GM12878 (cell line): ENCODE results near the gene KDM5B. TPM values are rescaled to one million over a fixed set of nuclear protein-coding genes. Genes with fewer than 3 reads are reported as not detected.

Experiments
- ATAC-seq: fragments of 200-7000 bp; cut with Tn5 transposase; 3 replicates; pipeline ENCODE4 v1.9.1; 2020; ENCODE audit warnings: mild to moderate bottlenecking, moderate library complexity
- BruUV-seq: library from RNA; stranded (reverse); fragments of 400-500 nt; replicated peaks from 2 replicates; lab custom pipeline; 2021; lab: Mats Ljungman, UMichigan
- CTCF ChIA-PET: fragments of 300-600 bp; sonication (Branson Sonifier 250); formaldehyde crosslinking; extraction: SDS; loops from one replicate; lab custom pipeline; 2021; ENCODE audit warnings: inconsistent platforms; lab: Yijun Ruan, JAX
- POLR2A ChIA-PET: fragments of 350-600 bp; formaldehyde crosslinking; extraction: SDS; loops from one replicate; lab custom pipeline; 2021; ENCODE audit warnings: inconsistent platforms; lab: Charles Lee
- RAD21 ChIA-PET: fragments of 300-600 bp; sonication (Branson Sonifier 250); formaldehyde crosslinking; loops from one replicate; lab custom pipeline; 2023; ENCODE audit warnings: antibody characterized with exemption; ENCODE audit not compliant: unreplicated experiment; lab: Charles Lee
- SMC1A ChIA-PET: fragments of 300-600 bp; sonication (Branson Sonifier 250); formaldehyde crosslinking; loops from one replicate; lab custom pipeline; 2023; ENCODE audit not compliant: unreplicated experiment, uncharacterized antibody; lab: Charles Lee
- DNase-seq: peaks from one replicate; pipeline ENCODE4 v3.0.0-alpha.2; 2011; ENCODE audit warnings: low read depth, low spot score
- FAIRE-seq: peaks from 3 replicates; lab custom pipeline; 2011; peaks lifted over from hg19 to GRCh38; lab: Jason Lieb, UNC
- H2AFZ ChIP-seq: 2 replicates; pipeline ENCODE4 v1.6.0; 2011; ENCODE audit warnings: low read depth, low read length, control low read depth; ENCODE audit not compliant: control insufficient read depth
- H3K27ac ChIP-seq: 2 replicates; pipeline ENCODE4 v1.5.1; 2011; ENCODE audit warnings: control low read depth; ENCODE audit not compliant: control insufficient read depth, insufficient read depth
- H3K27me3 ChIP-seq, 2 experiments: replicated peaks in 1 of 2; 2 replicates each; pipeline versions ENCODE4 v1.6.0 to v1.6.1; 2011; ENCODE audit warnings: low read length in 1 of 2; ENCODE audit not compliant: control insufficient read depth in 2 of 2, insufficient read depth in 2 of 2
- H3K36me3 ChIP-seq, 2 experiments: 2 replicates each; pipeline ENCODE4 v1.5.1; 2011; ENCODE audit warnings: low read length in 1 of 2; ENCODE audit not compliant: control insufficient read depth in 2 of 2, insufficient read depth in 2 of 2
- H3K4me1 ChIP-seq: 2 replicates; pipeline ENCODE4 v1.6.1; 2011; ENCODE audit warnings: mild to moderate bottlenecking, low read length, moderate library complexity, mixed read lengths; ENCODE audit not compliant: control insufficient read depth, insufficient read depth
- H3K4me2 ChIP-seq: 2 replicates; pipeline ENCODE4 v1.6.0; 2011; ENCODE audit warnings: control low read depth; ENCODE audit not compliant: control insufficient read depth, insufficient read depth
- H3K4me3 ChIP-seq: fragments of 200-600 bp; sonication (generic); 2 replicates; pipeline ENCODE4 v1.5.1; 2016
- H3K79me2 ChIP-seq: 2 replicates; pipeline ENCODE4 v1.6.0; 2011; ENCODE audit warnings: low read length; ENCODE audit not compliant: control insufficient read depth, insufficient read depth
- H3K9ac ChIP-seq: 2 replicates; pipeline ENCODE4 v1.8.0; 2011; ENCODE audit warnings: low read length, control low read depth, mixed read lengths; ENCODE audit not compliant: control insufficient read depth, insufficient read depth
- H3K9me3 ChIP-seq: replicated peaks from 3 replicates; pipeline ENCODE4 v1.5.1; 2011; ENCODE audit warnings: mild to moderate bottlenecking, low read length; ENCODE audit not compliant: control insufficient read depth, insufficient read depth
- H4K20me1 ChIP-seq: 2 replicates; pipeline ENCODE4 v1.6.0; 2011; ENCODE audit not compliant: control insufficient read depth, insufficient read depth
- BMI1 ChIP-seq: fragments of 450-650 bp; IDR thresholded peaks from 2 replicates; pipeline ENCODE4 v1.6.1; 2016; ENCODE audit warnings: mild to moderate bottlenecking, moderate library complexity, borderline replicate concordance
- CBFB ChIP-seq: IDR thresholded peaks from 2 replicates; pipeline ENCODE4 v1.6.1; 2016; ENCODE audit warnings: antibody characterized with exemption, low read depth
- CBX5 ChIP-seq: sonication (generic); IDR thresholded peaks from 2 replicates; pipeline ENCODE4 v1.6.1; 2016; ENCODE audit warnings: low read depth, moderate library complexity, mild to moderate bottlenecking, inconsistent platforms
- E2F8 ChIP-seq: fragments of 450-650 bp; IDR thresholded peaks from 2 replicates; pipeline ENCODE4 v1.6.1; 2018; ENCODE audit warnings: mild to moderate bottlenecking, low read depth, moderate library complexity; ENCODE audit not compliant: partially characterized antibody
- ESRRA ChIP-seq: IDR thresholded peaks from 2 replicates; pipeline ENCODE4 v1.6.1; 2012; ENCODE audit warnings: mild to moderate bottlenecking, low read length, improper control_type of control experiment
- GABPA ChIP-seq: IDR thresholded peaks from 2 replicates; pipeline ENCODE4 v1.6.1; 2014; ENCODE audit warnings: antibody characterized with exemption, low read depth, mild to moderate bottlenecking, inconsistent platforms
- HDAC6 ChIP-seq: fragments of 200-600 bp; sonication (generic); IDR thresholded peaks from one replicate; pipeline ENCODE4 v1.8.0; 2017; ENCODE audit warnings: antibody characterized with exemption; ENCODE audit not compliant: unreplicated experiment
- JUND ChIP-seq: IDR thresholded peaks from 2 replicates; pipeline ENCODE4 v1.6.1; 2012; ENCODE audit warnings: low read depth, mild to moderate bottlenecking, low read length, improper control_type of control experiment, moderate library complexity
- KDM1A ChIP-seq: fragments of 200-600 bp; sonication (generic); IDR thresholded peaks from 2 replicates; pipeline ENCODE4 v1.6.1; 2016; ENCODE audit warnings: borderline replicate concordance
- LARP7 ChIP-seq: fragments of 450-650 bp; IDR thresholded peaks from 2 replicates; pipeline ENCODE4 v1.6.1; 2017; ENCODE audit warnings: mild to moderate bottlenecking
- NFYB ChIP-seq: IDR thresholded peaks from 2 replicates; pipeline ENCODE4 v1.6.1; 2011; ENCODE audit warnings: low read depth, mild to moderate bottlenecking, low read length, improper control_type of control experiment, moderate library complexity; ENCODE audit not compliant: insufficient read depth
- NKRF ChIP-seq: fragments of 450-650 bp; conservative IDR thresholded peaks from 2 replicates; pipeline ENCODE4 v1.6.1; 2017; ENCODE audit warnings: mild to moderate bottlenecking, moderate library complexity
- PAX5 ChIP-seq: IDR thresholded peaks from 2 replicates; pipeline ENCODE4 v1.6.1; 2011; ENCODE audit warnings: low read depth, low read length, borderline replicate concordance
- POU2F2 ChIP-seq: IDR thresholded peaks from 3 replicates; pipeline ENCODE4 v1.6.1; 2011; ENCODE audit warnings: low read depth, mild to moderate bottlenecking, low read length, borderline replicate concordance
- SKIL ChIP-seq: fragments of 450-650 bp; IDR thresholded peaks from 2 replicates; pipeline ENCODE4 v1.6.1; 2017; ENCODE audit warnings: mild to moderate bottlenecking, low read depth, inconsistent platforms; ENCODE audit not compliant: poor library complexity, severe bottlenecking
- STAT1 ChIP-seq: fragments of 450-650 bp; conservative IDR thresholded peaks from 2 replicates; pipeline ENCODE4 v1.6.1; 2014; ENCODE audit warnings: antibody characterized with exemption, mild to moderate bottlenecking
- SUZ12 ChIP-seq: fragments of 200-600 bp; sonication (generic); IDR thresholded peaks from one replicate; pipeline ENCODE4 v1.6.1; 2018; ENCODE audit warnings: antibody characterized with exemption, mild to moderate bottlenecking; ENCODE audit not compliant: unreplicated experiment
- ZBED1 ChIP-seq: IDR thresholded peaks from 2 replicates; pipeline ENCODE4 v1.6.1; 2016; ENCODE audit warnings: borderline replicate concordance
- ZNF24 ChIP-seq: fragments of 450-650 bp; IDR thresholded peaks from 2 replicates; pipeline ENCODE4 v1.6.1; 2017; ENCODE audit warnings: antibody characterized with exemption, mild to moderate bottlenecking
- WGBS: methylation state at CpG from one replicate; pipeline ENCODE4 v1.1.6; 2016; ENCODE audit warnings: low lambda C conversion rate; ENCODE audit not compliant: insufficient replicate concordance, insufficient coverage; ENCODE audit errors: missing lambda C conversion rate; 5-methylcytosine and 5-hydroxymethylcytosine counted together
- in situ Hi-C: fragments of 300-500 bp; cut with MboI; formaldehyde crosslinking; loops from 9 replicates; pipeline ENCODE4 v1.14.3; 2018; ENCODE audit warnings: mixed read lengths
- intact Hi-C: fragments of 100-400 bp; cut with micrococcal nuclease; formaldehyde crosslinking; loops from one replicate; pipeline ENCODE4 v1.14.2; 2022; ENCODE audit not compliant: unreplicated experiment
- polyA plus RNA-seq, 11 experiments: library from polyadenylated mRNA; depleted of rRNA in 4 of 11; unstranded in 6 of 11; stranded (reverse) in 5 of 11; fragments of >200 nt; fragmentation: Nextera tagmentation in 4 of 11; fragmentation: Illumina TruSeq in 1 of 11; extraction: Ambion mirVana in 4 of 11; extraction: Trizol in 1 of 11; gene quantifications; 1 replicate in 1 of 11; 2 replicates in 10 of 11; pipeline versions ENCODE4 v1.2.1 to v1.2.3, GENCODE V29; 2011 to 2016; ENCODE audit warnings: inconsistent platforms in 2 of 11, missing spikeins in 2 of 11, low read depth in 1 of 11
- total RNA-seq, 4 experiments: library from RNA; depleted of rRNA in 3 of 4; stranded (reverse); fragments of >200 nt in 3 of 4; fragmentation: Illumina TruSeq in 1 of 4; extraction: Trizol in 1 of 4; gene quantifications; 2 replicates each; pipeline versions ENCODE4 v1.2.1 to v1.2.3, GENCODE V29; 2013 to 2021

KDM5B gene
- total and polyA plus RNA-seq, 10 of the 15 experiments (the other 5 are each of a cell fraction or from before 2014, with no cell fraction given): 1.7 to 26.6 (median 8.1) TPM

GRCh38 chr1:202728951-202729350, 79.3 kb downstream of the KDM5B start (continued):
- TF ChIP-seq SKIL (no peak), ZNF24 (no peak), SUZ12 (no peak), ESRRA (no peak), NFYB (no peak), E2F8 (no peak), CBFB (no peak), GABPA (no peak)

GRCh38 chr1:202725526-202725925, 82.7 kb downstream of the KDM5B start:
- Histone ChIP-seq H3K27ac (no peak overlapping the region), H3K36me3 (peaks cover 0 to 3% of the 10 kb centered on the region in 2 experiments; a peak in 3 of 4 replicates), H3K9ac (no peak overlapping the region), H2AFZ (no peak overlapping the region), H4K20me1 (no peaks in the 10 kb centered on the region; the same call in 1 of the 2 replicates), H3K4me3 (no peak overlapping the region), H3K4me1 (no peaks in the 10 kb centered on the region), H3K9me3 (no peaks in the 10 kb centered on the region), H3K4me2 (no peak overlapping the region), H3K79me2 (no peaks in the 10 kb centered on the region), H3K27me3 (no peaks in the 10 kb centered on the region)
- no peak for ATAC-seq
- no peak for FAIRE-seq
- no peak for DNase-seq
- ChIA-PET RAD21 (no interaction called here), CTCF (interaction anchor here (0.6 to 1.4 kb wide), 5 partner anchors 9 to 536 kb away, joined by 3 to 4 read pairs (median 4); no protein-coding TSS in a partner anchor), SMC1A (interaction anchor here (1.8 to 2.7 kb wide), 2 partner anchors 8 to 10 kb away, joined by 5 to 10 read pairs; no protein-coding TSS in a partner anchor), POLR2A (no interaction called here)
- intact Hi-C loops (loop anchor here (10.0 kb wide), 2 partner anchors 59 to 269 kb away; no protein-coding TSS in a partner anchor), in situ Hi-C loops (no loop called here)
- 51% methylated on average over 3 of the region's 3 CpGs for WGBS
- BruUV-seq: no TSS peak
- TF ChIP-seq LARP7: no peak
- TF ChIP-seq CBX5: no peak
- TF ChIP-seq BMI1: no peak
- TF ChIP-seq HDAC6: no peak
- TF ChIP-seq POU2F2: no peak
- TF ChIP-seq NKRF: no peak
- TF ChIP-seq JUND: no peak
- TF ChIP-seq PAX5: no peak
- no peak for TF ChIP-seq ZBED1
- no peak for TF ChIP-seq KDM1A
- TF ChIP-seq STAT1: no peak
